Testis (tissue), 2 donors: ENCODE measurements around the gene KLHL22.

Source experiments
- CTCF ChIP-seq, 3 experiments: fragments of 450-650 bp in 2 of 3; fragments of 200-600 bp in 1 of 3; sonication (generic) in 1 of 3; IDR thresholded peaks; one replicate each; pipeline ENCODE4 v1.5.1; 2016 to 2019; ENCODE audit warnings: antibody characterized with exemption in 3 of 3, mild to moderate bottlenecking in 2 of 3, moderate library complexity in 1 of 3
- POLR2A ChIP-seq: fragments of 450-650 bp; IDR thresholded peaks from one replicate; pipeline ENCODE4 v1.6.1; 2017; ENCODE audit warnings: antibody characterized with exemption, mild to moderate bottlenecking, moderate library complexity

- TF ChIP-seq CTCF (IDR thresholded peaks at IDR 0.05) (no peak), POLR2A (no peak)
These were observed 71.6 kb downstream of the KLHL22 start for GRCh38 chr22:20423906-20424551.
